G401.6 (cell line): Measurements from ENCODE around the gene KRI1.
"Not testable (repeated sequence)": the region's sequence is repeated elsewhere in the genome, so short reads cannot be mapped to it uniquely, and the experiment has no call there.

Experiments
- FAIRE-seq: peaks from 2 replicates; lab custom pipeline; 2012; peaks lifted over from hg19 to GRCh38; lab: Jason Lieb, UNC

KRI1 gene

GRCh38 chr19:10575011-10575716 is 9.4 kb upstream of the KRI1 start:
- FAIRE-seq, result no peak

- no peak for FAIRE-seq
These were observed 8.7 kb upstream of the KRI1 start for GRCh38 chr19:10574462-10574861.

- not testable (repeated sequence) for FAIRE-seq
These were observed 8.0 kb upstream of the KRI1 start for GRCh38 chr19:10573793-10574192.

GRCh38 chr19:10568826-10569651 is 3.2 kb upstream of the KRI1 start, which contains the start of gene CDKN2D:
CDKN2D (minus strand) TSS chr19:10568979; CDS start chr19:10568653, 326 bp downstream.
- peak; percentile 98 for FAIRE-seq

- FAIRE-seq, result no peak
These were observed 2.4 kb upstream of the KRI1 start for GRCh38 chr19:10568062-10568825.

- no peak for FAIRE-seq
These were observed 1.8 kb upstream of the KRI1 start for GRCh38 chr19:10567656-10568055.

GRCh38 chr19:10566658-10567410 is 1.0 kb upstream of the KRI1 start:
- FAIRE-seq, result no peak

- FAIRE-seq, result no peak
These were observed 523 bp upstream of the KRI1 start for GRCh38 chr19:10566408-10566657.

- no peak for FAIRE-seq
These were observed 713 bp downstream of the KRI1 start for GRCh38 chr19:10565028-10565566.

- no peak for FAIRE-seq
These were observed 3.2 kb downstream of the KRI1 start for GRCh38 chr19:10562609-10563008.

- FAIRE-seq, result no peak
These were observed 5.7 kb downstream of the KRI1 start for GRCh38 chr19:10560154-10560553.

- FAIRE-seq, result no peak
These were observed 8.1 kb downstream of the KRI1 start for GRCh38 chr19:10557603-10558197.

- no peak for FAIRE-seq
These were observed 10.2 kb downstream of the KRI1 start for GRCh38 chr19:10555610-10555973.

- no peak for FAIRE-seq
These were observed 10.8 kb downstream of the KRI1 start for GRCh38 chr19:10554760-10555609.

GRCh38 chr19:10553943-10554381 is 11.8 kb downstream of the KRI1 start:
- FAIRE-seq, result no peak

GRCh38 chr19:10553087-10553667 is 12.6 kb downstream of the KRI1 start:
- FAIRE-seq, result no peak

- peak; percentile 59 for FAIRE-seq
These were observed 13.2 kb downstream of the KRI1 start for GRCh38 chr19:10552510-10553053.

GRCh38 chr19:10551698-10552301 is 14.0 kb downstream of the KRI1 start:
- no peak for FAIRE-seq

GRCh38 chr19:10551006-10551405 is 14.8 kb downstream of the KRI1 start:
- FAIRE-seq, result not testable (repeated sequence)

- no peak for FAIRE-seq
These were observed 15.5 kb downstream of the KRI1 start for GRCh38 chr19:10550336-10550735.
